Umbilical cord (tissue), 2 donors: ENCODE measurements around the gene CHAC1. TPM values are rescaled to one million over a fixed set of nuclear protein-coding genes. Genes with fewer than 3 reads are reported as not detected.
"Not testable (repeated sequence)": the region's sequence is repeated elsewhere in the genome, so short reads cannot be mapped to it uniquely, and the experiment has no call there.

Experiments
- DNase-seq: peaks from one replicate; pipeline ENCODE4 v3.0.0-alpha.2; 2015; ENCODE audit warnings: low spot score
- total RNA-seq: library from RNA; depleted of rRNA; stranded (reverse); fragments of >200 nt; gene quantifications from one replicate; pipeline ENCODE4 v1.2.3, GENCODE V29; 2014; ENCODE audit warnings: low replicate concordance; ENCODE audit not compliant: insufficient read depth

CHAC1 gene
- total RNA-seq, 1 donor from 2014 or later, result 8.7 TPM

DNA sequence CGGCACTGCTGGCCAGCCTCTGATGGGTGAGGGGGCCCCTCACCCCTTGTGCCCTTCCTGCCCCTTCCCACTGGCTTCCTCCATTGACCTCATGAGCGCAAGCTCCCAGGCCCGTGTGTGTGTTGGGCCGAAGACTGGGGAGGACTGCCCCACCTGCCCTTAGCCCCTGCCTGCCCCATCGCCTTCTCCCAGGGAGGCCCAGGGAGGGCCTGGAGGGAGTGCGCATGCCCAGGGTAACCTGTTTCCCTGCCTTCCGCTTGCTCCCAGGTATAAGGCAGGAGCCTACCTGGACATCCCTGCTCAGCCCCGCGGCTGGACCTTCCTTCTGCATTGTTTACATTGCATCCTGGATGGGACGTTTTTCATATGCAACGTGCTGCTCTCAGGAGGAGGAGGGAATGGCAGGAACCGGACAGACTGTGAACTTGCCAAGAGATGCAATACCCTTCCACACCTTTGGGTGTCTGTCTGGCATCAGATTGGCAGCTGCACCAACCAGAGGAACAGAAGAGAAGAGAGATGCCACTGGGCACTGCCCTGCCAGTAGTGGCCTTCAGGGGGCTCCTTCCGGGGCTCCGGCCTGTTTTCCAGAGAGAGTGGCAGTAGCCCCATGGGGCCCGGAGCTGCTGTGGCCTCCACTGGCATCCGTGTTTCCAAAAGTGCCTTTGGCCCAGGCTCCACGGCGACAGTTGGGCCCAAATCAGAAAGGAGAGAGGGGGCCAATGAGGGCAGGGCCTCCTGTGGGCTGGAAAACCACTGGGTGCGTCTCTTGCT lies 15.3 kb upstream of the CHAC1 start:
- DNase-seq, result no peak

GRCh38 chr15:40938536-40938870 lies 14.8 kb upstream of the CHAC1 start:
- no peak for DNase-seq

DNA sequence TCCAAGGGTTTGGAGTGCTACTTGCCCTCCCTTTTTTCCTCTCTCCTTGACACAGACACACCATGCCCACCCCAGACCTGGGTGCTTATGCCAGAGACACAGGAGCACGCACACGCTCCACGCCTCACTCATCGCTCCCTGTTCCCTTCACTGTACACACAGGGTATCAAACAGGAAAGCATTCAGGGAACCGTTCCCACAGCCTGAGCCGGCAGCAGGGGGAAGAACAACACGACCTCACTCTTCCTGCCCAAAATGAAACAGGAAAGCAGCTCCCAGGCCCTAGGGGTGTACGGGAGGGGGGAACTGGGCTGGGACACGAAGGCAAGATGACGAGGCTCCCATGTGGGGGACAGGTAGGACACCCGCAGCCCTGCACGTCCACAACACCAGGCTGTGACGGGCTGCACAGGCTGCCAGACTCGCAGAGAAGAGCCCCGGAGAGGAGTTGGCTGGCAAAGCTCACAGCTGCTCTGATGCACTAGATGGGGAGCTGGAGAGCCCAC lies 12.9 kb upstream of the CHAC1 start:
- no peak for DNase-seq

DNA sequence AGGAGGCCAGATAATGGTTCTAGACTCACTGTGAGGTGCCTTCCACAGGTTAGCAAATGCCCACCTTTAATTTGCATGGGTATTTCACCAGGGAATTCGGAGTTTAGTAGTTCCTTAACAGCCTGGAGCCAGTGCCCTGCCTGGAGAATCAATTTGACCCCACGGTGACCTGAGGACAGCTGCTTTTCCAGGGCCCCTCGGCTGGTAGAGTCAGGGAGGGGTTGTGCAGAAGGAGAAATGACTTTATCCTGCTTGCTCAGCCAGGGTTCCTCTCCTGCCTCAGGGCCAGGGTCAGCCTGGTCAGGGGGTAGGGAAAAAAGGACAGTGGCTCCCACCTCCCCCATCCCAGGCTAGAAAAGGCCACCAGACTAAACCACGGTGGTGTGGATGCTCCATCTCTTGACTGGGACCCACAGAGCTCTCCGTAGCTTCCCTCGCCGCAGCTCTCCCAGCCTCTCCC lies 12.2 kb upstream of the CHAC1 start:
- DNase-seq, result no peak

GRCh38 chr15:40941528-40942336 lies 11.5 kb upstream of the CHAC1 start:
- DNase-seq, result peak; percentile 82

DNA sequence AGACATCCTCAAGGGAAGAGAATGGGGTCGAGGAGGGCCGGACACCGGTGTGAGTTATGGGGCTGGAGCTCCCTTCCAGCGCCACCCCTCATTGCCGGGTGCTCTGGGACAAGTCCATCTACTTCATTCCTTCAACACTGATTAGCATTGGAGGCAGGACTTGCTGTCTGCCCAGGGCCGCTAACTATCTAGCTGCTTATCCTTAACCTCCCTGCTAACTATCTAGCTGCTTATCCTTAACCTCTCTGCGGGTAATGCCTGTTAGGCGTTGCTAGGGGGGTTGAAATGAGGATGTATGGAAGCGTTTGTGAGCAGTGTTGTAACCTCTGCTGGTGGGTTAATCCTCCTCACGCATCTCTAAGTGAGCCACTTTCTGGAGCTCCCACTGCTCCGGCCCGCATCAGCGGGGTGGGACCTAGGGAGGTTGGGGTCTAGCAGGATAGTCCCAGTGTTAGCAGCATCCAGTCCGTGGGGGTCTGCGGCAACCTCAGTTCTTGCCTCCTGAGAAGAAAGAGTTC lies 10.9 kb upstream of the CHAC1 start:
- DNase-seq, result no peak

DNA sequence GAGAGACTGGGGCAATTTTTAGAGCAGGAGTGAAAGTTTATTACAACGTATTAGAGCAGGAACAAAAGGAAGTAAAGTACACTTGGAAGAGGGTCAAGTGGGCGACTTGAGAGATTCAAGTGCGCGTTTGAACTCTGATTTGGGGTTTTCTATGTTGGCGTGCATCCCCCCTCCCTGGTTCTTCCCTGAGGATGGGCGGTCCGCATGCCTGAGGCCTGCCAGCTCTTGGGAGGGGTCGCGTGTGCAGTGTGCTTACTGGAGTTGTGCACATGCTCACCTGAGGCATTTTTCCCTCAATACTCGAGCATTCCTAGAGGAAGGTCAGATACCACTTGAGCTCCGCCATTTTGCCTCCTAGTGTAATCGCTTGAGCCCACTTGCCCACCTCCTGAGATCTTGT lies 10.4 kb upstream of the CHAC1 start:
- no peak for DNase-seq

DNA sequence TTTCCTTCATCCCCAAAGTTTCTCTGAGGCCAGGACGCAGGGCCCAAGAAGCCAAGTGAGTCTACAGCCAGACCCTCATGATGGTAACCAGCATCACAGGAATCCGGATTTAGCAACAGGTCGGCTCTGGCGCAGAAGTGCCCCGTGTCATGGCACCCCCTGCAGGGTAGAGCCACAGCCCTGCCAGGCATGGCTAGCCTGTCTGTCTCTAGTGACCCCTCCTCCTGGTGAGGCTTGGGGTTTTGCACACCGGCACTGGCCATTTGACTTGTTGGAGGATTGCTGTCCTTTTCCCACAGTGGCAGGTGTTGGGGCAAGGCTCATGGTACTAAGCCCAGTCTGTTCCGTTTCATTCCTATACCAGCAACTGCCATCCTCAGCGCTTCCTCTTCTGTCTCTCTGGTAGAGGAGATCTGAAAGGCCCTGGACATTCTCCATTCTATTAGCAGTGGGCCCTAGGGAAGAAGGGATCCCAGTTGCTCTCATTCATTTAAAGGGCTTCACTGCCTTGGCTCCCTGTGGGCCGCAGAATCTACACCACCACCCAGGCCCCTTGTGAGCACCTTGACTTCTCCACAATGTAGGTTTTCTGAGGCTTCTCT lies 9.4 kb upstream of the CHAC1 start:
- no peak for DNase-seq

GRCh38 chr15:40944510-40945296 lies 8.6 kb upstream of the CHAC1 start:
- DNase-seq, result no peak

DNA sequence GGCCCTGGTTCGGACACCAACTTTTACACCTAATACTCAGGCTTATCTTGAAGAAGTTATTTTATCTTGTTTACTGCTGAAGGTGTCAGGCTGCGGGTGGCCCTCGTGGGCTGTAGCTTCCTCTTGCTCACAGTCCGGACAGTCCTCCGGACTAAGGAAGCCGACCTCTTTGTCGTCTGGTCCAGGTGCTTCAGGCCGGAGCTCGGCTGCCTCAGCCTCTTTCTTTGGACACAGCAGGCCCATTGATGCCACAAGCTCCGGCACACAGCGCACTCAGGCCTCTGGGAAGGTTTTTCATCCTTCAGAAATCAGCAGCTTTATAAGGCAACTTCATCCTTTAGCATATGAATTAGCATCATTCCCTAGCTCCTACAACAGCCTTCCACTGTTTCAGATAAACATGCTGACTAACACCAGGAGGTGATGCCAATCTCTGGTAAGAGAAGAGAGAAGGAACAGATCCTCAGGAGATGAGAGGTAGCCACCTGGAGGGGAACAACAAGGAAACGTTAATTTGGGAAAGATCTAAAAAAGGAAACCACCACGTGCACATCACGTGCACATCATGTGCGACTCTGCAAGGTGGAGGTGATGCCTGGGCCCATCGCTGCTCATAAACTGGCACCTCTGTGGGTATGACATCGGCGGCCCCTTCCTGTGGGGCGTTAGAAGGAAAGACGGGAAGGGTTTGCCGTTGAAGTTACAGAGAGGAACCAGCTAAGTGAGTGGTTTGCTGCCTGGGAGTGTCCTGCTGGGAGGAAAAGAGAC lies 4.4 kb upstream of the CHAC1 start:
- DNase-seq, result no peak

DNA sequence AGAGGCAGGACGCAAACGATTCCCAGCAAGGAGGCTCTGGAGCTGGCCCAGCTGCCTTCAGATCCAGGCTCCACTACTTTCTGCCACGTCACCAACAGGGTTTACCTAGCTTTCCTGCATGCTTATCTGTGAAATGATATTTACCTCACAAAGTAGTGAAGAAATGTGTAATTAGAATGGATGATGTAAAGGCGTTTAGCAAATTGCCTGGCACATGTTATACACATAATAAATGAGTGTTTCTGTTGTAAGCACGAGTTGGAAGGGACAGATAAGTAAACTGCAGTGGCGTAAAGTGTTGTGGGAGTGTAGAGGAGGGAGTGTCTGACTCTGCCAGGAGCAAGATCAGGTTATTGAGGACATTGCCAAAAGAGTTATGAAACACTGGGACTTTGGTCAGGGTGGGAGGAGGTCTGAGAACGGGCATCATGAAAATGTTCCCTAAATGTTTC lies 3.5 kb upstream of the CHAC1 start:
- no peak for DNase-seq

DNA sequence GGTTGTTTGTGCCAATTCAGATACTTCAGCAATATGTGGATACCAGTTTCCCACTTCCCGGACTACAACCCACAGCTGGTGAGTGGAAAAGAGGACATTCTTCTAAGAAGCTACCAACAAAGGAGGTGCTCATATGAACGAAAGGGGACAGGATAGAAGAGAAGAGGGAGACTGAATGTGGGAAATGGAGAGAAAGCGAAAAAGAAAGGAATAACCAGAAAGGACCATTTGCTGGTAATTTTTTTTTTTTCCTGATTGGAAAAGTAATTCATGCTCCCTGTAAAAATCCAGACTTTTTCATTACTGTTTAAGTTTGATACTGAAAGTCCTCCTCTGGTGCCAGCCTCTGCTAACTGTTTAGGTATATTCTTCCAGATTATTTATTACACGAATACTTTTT lies 1.5 kb upstream of the CHAC1 start:
- no peak for DNase-seq

DNA sequence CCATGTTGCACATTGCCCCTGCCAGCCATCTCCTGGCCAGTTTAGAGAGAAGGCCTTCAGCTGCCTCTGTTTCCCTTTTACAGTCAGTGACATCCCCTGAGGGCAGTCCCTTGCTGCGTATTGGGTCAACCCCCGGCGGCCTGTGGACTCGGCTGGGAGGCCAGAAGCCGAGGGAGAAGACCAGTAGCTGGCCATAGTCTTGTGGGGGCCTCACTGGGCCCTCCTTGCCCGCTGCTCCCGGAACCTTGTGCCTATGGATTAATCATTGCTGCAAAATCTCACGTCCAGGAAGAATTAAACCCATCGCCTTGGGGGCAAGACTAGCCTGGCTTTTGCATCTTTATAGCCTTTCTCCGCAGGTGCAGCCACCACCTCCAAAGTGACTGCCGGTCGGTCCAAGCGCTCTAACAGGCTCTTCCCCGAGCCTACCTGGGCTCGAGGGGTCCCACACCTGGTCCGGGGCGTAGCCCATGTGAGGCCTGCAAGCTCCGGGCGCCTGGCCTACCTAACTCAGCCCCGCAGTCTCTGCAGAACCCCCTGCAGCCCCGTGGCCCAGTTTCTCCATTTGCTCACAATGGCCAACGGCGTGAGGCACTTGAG lies 870 bp upstream of the CHAC1 start:
- no peak for DNase-seq

GRCh38 chr15:40953713-40954074 lies 423 bp downstream of the CHAC1 start:
- DNase-seq, result no peak

DNA sequence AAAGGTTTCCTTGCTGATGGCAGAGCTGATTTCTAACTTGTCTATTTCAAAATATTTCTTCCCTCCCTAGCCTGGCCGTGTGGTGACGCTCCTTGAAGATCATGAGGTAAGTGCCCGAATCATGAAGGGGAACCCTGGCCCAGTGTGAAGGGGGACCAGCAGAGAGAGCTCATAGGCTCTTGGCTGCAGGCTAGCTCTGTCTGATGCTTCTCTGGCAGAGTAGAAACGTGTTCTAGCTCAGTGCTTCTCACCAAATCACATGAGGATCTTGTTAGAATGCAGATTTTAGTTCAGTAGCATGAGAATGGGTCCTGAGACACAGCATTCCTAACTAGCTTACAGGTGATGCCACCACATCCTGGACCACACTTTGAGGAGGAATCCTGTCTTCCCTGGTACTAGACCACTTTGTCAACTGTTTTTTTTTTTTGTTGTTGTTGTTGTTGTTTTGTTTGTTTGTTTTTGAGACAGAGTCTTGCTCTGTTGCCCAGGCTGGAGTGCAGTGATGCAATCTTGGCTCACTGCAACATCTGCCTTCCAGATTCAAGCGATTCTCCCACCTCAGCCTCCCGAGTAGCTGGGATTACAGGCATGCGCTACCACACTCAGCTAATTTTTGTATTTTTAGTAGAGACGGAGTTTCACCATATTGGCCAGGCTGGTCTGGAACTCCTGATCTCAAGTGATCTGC lies 1.0 kb downstream of the CHAC1 start:
- DNase-seq, result not testable (repeated sequence)

- DNase-seq, result no peak
These were observed 2.1 kb downstream of the CHAC1 start for GRCh38 chr15:40955141-40955903.

- no peak for DNase-seq
These were observed 2.8 kb downstream of the CHAC1 start for GRCh38 chr15:40955930-40956540.

- DNase-seq, result no peak
These were observed 3.3 kb downstream of the CHAC1 start for GRCh38 chr15:40956541-40956982.
